Limb (tissue), 2 donors: Measurements from ENCODE around the gene STAB1.
A peak's percentile ranks its signal among the peaks of the same experiment; 100 is the strongest.
"Not testable (repeated sequence)": the region's sequence is repeated elsewhere in the genome, so short reads cannot be mapped to it uniquely, and the experiment has no call there.

Source experiments
- DNase-seq, 2 donors: peaks; one replicate each; pipeline ENCODE4 v3.0.0-alpha.2; 2016; ENCODE audit errors: extremely low spot score in 2 of 2

The STAB1 gene

DNA sequence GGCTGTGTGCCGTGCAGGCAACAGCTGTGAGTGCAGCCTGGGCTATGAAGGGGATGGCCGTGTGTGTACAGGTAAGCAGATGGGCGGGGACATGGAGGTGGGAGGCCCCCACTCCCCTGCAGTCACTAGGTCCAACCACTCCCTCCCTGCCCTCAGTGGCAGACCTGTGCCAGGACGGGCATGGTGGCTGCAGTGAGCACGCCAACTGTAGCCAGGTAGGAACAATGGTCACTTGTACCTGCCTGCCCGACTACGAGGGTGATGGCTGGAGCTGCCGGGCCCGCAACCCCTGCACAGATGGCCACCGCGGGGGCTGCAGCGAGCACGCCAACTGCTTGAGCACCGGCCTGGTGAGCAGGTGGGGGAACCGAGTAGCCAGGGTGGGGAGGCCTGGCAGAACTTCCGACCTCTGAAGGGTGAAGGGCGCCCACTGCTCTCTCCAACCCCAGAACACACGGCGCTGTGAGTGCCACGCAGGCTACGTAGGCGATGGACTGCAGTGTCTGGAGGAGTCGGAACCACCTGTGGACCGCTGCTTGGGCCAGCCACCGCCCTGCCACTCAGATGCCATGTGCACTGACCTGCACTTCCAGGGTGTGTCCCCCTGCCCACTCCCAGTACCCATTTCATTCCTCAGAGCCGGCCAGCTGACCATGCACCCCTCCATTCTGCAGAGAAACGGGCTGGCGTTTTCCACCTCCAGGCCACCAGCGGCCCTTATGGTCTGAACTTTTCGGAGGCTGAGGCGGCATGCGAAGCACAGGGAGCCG lies 26.9 kb downstream of the STAB1 start:
- DNase-seq, result no peak

DNA sequence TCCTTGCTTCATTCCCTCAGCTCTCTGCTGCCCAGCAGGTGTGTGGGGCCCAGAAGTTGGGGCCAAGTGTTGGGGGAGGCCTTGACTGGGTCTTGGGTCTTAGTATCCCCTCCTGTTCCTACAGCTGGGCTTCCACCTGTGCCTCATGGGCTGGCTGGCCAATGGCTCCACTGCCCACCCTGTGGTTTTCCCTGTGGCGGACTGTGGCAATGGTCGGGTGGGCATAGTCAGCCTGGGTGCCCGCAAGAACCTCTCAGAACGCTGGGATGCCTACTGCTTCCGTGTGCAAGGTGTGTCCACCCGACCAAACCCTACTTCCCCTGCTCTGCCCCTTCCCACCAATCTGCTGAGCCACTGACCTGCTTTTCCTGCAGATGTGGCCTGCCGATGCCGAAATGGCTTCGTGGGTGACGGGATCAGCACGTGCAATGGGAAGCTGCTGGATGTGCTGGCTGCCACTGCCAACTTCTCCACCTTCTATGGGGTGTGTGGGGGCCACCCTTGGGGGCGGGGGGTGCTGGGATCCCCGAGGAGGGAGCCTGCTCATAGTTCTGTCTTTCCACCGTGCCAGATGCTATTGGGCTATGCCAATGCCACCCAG lies 27.6 kb downstream of the STAB1 start:
- no peak for DNase-seq

DNA sequence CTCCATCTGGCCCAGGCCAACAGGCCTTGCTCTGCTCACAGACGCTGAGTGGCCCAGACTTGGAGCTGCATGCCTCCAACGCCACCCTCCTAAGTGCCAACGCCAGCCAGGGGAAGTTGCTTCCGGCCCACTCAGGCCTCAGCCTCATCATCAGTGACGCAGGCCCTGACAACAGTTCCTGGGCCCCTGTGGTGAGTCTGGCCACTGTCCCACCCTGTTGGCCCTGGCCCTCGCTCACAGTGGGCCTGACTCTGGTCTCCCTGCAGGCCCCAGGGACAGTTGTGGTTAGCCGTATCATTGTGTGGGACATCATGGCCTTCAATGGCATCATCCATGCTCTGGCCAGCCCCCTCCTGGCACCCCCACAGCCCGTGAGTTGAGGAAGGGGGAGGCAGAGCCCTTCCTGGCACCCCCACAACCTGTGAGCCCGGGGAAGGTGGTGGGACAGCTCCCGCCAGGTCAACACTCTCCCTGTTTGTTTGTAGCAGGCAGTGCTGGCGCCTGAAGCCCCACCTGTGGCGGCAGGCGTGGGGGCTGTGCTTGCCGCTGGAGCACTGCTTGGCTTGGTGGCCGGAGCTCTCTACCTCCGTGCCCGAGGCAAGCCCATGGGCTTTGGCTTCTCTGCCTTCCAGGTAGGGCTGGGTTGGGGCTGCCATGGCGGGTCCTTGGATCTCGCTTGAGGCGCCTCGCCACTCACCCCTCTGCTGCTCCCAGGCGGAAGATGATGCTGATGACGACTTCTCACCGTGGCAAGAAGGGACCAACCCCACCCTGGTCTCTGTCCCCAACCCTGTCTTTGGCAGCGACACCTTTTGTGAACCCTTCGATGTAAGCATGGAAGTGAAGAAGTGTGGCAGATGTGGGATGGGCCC lies 28.5 kb downstream of the STAB1 start:
- DNase-seq, result no peak

DNA sequence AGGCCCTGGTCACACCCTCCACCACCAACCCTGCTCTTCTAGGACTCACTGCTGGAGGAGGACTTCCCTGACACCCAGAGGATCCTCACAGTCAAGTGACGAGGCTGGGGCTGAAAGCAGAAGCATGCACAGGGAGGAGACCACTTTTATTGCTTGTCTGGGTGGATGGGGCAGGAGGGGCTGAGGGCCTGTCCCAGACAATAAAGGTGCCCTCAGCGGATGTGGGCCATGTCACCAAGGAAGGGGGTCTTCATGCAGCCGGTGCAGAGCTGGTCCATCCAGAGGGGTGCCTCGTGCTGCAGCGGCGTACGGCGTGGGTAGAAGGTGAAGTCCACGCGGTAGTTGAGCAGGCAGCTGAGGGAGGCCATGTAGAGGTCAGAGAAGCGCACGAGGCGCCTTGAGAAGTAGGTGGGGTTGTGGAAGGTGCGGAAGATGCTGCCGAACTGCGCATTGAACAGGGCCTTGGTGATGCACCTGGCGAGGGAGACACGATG lies 29.2 kb downstream of the STAB1 start:
- DNase-seq, result no peak

DNA sequence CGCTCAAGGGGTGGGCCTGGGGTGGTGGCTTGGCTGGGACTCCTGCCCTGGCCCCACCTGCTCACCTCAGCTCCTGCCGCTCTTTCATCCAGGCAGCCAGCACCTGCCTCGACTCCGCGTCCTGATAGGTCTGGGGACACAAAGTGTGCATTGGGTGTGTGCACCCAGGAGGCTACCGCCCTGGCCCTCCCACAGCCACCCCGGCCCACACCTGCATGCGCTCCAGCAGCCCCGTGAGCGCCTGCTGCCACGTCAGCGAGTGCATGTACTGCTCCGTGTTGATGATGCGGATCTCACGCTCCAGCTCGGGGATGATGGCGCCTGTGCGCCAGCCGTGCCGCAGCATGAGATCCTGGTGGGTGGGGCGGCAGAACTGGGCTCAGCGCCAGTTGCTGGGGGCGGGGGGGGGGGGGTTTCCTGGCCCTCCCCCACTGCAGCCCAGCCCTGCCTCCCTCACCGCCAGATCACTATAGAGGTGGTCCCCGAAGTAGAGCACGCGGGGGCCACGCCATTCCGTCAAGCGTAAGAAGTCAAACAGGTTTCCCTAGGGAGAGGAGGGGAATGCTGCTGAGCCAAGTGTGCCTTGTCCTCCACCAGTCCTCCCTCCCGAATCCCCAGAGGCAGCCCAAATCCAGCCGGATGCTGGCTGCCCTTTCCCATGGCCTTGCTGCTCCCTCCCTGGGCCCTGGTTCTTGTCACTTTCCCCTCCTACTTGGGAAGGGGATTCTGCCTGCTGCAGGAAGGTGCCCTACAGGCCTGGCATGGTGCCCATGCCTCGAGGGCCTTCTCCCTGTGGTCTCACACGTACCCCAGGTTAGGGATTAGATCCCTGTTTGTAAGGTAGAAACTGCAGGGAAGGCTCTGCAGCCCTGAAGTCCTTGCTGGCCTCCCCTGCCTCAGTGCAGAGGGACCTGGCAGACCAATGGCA lies 29.9 kb downstream of the STAB1 start:
- DNase-seq, result no peak

DNA sequence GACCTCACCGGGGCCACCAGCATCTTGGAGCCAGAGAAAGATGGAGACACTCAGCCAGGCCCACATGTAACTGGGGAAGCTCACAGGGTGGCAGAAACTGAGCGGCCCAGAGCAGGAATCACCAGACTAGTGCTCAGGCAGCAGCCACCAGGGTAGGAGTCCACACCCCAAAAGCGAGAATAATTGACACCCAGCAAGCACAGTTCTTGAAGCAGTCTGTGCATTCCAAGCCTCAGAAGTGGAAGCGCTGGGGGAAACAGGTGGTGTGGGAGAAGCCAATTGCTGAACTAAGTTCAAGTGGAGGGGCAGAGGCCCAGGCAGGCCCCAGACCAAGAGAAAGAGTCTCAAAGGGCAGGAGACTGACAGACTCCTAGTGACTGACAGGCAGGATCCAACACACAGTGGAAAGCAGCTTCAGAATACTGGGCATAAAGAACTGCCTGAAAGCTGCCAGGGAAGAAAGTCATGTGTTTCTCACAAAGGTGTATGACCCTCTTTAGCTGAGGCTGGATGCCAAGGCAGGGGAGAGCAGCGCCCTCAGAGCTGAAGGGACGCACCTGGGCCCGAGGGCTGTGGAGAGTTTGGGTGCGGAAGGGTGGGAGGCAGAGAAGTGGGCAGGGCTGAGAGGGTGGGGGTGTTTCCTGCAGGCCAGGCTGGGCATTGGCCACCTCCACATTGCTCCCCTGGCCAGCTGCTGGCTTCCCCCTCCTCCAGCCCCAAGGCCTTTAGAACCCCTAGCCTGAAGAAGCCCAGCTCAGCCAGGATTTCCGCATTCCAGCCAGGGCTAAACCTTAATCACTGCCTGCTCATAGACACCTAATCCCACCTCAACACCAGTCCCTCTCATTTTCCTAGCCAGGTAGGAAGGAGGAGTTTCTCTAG lies 30.8 kb downstream of the STAB1 start:
- DNase-seq, result no peak

DNA sequence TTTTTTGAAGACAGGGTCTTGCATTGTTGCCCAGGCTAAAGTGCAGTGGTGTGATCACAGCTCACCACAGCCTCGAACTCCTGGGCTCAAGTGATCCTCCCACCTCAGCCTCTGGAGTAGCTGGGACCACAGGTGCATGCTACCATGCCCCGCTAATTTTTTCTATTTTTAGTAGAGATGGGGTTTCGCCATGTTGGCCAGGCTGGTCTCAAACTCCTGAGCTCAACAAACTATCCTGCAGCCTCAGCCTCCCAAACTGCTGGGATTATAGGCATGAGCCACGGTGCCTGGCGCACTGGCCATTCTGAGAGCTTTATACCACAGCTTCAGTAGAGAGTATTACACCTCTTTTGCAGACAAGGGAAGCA lies 31.5 kb downstream of the STAB1 start:
- not testable (repeated sequence) for DNase-seq

DNA sequence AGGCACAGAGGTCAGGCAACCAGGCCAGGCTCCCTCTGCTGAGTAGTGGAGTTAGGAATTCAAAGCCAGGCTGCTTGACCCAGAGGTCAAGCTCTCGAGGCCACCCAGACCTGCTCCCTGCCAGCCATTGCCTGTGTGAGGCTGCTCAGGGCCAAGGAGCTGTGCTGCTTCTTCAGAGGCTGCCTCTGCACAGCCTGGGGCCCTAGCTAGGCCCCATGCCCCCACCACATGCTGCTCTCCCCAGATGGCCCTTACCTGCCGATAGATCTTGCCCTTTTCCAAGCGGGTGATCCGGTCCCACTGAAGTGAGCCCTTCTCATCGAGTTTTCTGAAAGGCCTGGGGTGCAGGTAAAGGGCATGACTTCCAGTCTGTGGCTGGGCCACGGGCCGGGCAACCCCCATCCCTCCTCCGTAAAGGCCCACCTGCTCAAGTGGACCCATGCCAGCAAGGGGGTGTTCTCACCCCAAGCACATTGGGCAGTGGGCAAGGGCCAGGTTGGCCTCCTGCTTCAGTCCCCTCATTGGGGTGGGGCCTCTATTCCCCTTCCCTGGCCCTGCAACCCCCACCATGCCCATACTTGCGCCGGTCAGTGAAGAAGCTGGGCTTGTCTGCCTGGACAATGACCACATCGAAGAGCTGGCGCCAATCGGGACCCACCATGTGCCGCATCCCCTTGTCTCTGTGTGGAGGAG lies 32.0 kb downstream of the STAB1 start:
- no peak for DNase-seq

DNA sequence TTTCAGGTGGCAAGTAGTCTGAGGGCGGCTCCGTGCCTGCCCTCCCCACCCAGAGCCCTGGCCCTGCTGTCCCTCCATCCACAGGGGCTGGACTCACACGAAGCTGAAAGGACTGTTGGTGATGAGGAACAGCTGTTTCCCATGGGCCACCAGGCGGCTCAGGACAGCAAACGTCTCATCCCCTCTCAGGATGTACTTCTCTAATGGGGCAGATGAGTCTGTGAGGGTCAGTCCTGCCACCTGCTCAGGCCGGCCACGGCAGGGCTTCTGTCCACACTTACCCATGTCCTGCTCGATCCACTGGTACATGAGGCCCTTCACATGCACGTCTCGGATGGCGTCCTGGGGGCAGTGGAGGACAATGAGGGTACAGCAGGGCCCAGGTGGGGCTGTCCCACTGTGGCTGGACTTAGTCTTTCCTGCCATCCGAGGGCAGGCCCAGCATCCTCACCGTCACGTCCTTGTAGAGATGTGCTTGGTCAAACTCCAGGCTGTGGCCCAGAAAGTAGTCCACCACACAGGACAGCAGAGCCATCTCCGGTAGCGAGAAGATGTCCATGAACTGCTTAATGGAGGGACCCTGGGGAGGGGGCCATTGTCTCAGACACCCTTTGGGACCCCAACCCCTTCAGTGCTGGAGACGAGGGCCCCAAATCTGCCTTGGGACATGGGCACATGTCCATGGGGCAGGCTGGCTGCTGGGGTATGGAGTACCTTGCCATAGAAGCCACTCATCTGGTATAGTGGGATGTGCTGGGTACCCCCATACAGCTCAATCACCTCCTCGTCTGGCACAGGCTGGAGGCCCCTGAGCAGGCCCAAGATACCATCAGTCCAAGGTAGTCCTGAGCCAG lies 32.8 kb downstream of the STAB1 start:
- DNase-seq, result no peak

DNA sequence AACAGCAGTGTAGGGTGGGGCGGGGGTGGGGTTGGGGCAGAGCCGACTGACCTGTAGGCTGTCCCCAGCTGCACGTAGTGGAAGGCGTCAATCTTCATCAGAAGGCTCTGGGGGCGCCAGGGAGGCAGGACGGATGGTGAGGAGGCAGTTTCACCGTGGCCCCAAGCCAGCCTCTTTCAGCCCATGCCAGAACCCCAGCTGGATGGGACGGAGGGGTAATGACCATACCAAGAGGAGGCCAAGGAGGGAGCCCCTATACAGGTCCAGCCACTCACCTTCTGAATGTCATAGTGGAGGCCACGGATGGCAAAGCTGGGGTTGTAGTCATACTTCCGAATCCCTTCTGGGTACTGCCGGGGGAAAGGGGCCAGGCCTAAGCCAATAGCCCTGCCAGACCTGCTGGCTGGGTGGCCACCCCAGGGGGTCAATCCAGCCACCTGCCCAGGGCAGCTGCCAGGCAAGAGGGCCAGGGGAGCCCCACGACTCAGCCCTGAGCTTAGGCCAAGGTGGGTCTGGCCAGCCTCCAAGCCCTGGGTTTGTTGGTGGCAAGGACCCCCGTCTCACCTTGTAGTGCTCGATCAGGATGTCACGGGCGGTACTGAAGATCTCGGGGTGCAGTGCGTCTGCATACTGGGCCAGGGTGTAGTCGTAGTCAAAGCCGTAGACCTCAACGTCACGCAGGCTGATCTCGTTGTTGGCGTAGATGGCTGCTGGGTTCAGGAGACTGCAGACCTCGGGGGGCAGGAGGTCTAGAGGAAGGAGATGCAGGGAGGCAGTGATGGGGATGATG lies 33.6 kb downstream of the STAB1 start:
- no peak for DNase-seq

DNA sequence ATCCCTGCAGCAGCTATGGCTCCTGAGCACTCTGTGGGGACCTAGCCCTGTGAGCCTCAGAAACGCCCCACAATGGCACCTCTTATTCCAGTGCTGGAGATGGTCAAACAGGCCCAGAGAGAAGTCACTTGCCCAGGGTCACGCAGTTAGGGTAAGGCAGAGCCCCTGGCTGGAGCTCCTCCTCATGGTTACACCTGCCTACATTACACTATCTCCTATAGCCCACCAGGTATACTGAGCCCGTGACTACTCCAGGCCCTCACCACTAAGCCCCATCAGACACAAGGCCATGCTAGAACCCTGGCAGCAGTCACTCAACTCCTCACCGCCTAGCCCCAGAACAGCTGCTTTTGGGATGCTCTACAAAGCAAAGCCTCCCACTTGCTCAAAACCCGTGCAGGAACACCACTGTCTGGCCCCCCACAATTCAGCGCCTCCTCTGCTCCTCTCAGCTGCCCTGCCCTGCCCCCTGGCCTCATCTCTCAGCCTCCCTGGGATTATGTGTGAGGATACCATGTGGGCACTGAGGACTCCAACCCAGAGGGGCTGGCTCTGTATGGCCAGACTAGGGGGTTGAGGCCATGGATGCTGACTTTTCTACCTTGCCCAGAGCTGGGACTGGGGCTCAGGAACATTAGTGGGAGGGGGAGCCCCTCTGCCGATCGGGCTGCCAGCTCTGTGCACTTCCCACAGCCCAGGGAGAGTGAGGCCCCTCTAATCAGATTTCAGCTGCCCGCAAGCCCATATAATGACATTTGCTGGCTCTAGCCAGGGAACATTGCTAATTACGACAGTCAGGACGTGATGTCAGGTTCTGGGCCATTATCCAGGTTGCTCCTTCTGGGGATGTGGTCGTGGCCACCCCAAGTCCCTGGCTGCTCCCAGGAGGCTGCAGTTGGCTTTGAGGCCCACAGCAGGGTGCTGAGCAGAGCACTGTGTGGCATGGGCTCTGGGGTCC lies 34.5 kb downstream of the STAB1 start:
- peak in 1 of 2 donors; percentile 26 for DNase-seq

DNA sequence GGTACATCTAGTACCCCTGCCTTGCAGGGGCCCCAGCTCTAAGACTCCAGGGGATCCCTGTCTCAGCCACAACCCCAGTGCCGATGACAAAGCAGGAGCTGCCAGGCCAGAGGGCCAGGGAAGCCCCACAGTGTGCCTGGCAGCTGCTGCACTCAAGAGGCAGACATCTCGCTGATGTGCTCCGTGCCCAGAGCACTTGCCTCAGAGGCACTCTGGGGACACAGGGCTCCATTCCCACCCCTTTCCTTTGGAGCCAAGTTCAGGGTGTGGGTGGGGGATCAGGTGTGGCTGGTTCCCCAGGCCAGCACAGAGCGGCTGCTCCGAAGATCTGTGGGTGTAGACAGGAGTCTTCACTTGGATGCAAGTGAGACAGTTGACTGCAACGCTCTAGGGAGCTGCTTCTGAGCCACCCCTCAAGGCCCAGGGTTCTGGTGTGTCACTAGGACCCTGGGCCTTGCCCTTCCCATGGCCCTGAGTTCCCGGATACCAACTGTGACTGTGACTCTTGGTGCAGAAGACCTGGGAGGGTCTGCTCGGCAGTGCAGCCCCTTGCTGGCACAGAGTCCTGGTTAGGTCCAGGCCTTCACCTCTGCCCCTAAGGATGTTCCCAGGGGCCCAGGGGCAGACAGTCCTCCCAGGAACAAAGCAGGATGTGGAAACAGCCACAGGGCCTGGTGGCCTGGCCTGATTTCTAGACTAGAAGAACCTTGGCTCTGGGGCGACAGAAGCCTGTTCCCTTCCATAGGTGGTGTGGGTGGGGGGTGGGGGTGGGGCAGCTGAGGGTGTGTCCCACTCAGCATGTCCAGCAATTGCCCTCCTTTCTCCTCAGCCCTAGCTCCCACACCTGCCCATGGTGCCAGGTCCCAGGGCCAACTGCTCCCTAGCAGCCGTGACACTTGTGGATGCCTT lies 36.0 kb downstream of the STAB1 start:
- peak in 1 of 2 donors; percentile 28 for DNase-seq

DNA sequence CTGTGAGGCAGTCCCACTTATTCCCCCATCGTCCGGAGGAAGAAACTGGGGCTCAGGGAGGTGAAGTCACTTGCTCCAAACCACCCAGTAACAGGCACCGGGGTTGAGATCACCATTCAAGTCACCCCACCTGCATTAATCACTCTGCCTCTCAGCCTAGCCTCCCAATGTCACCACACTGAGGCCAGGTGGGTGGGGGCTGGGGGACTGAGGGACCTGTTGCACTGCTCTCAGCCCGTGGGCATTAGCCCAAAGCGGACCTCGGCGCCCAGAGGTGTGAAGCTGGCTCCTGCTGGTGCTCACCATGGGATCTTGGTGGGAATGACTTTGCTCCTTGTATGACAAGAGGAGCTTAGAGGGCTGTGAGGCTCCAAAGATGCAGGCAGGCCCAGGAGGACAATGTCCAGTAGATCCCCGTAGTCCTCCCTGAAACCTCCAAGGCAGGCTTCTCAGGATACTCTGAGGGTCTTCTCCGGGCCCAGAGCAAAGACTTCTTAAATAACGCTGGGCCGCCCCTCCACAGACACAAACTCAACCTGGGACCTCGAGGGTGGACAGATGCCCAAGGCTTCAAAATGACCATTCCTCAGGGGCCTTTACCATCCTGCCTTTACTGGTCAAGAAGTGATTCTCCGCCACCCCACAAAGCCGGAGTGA lies 36.9 kb downstream of the STAB1 start:
- peak in 1 of 2 donors; percentile 27 for DNase-seq

DNA sequence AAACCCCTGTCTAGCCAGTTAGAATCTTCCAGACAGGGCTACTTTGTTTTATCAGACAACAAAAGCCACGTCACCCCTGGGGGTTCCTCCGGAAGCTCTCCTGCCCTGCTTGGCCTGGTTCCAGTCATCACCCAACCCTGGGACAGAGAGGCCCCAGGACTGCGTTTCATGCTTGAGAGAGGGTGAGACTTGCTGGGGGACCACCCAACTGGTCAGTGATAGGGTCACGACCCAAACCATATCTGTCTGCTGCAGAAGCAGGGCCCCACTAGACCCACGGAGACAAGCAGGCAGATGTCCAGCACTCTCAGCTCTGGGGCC lies 37.3 kb downstream of the STAB1 start:
- peak in 1 of 2 donors; percentile 50 for DNase-seq
